Measurements from ENCODE around the gene HOXC12. TPM values are rescaled to one million over a fixed set of nuclear protein-coding genes. Genes with fewer than 3 reads are reported as not detected.

The HOXC12 gene
- total RNA-seq, 2 experiments from 2014 or later, result not detected

GRCh38 chr12:53993162-53994008, 38.7 kb downstream of the HOXC12 start:
- no peak overlapping the region for H2AFZ ChIP-seq (ENCODE audit: low read length)
- intact Hi-C loops (cut with micrococcal nuclease; ENCODE audit: unreplicated experiment), result no loop called here
- H3K4me1 ChIP-seq (ENCODE audit: insufficient read depth, low read length, poor library complexity, severe bottlenecking), result peaks cover 18% of the 10 kb centered on the region
- H3K4me3 ChIP-seq (ENCODE audit: low read depth, low read length, poor library complexity, severe bottlenecking), result no peak overlapping the region
- no peak overlapping the region for H3K4me2 ChIP-seq (ENCODE audit: low read length)
- no peaks in the 10 kb centered on the region for H3K9me3 ChIP-seq (ENCODE audit: low read length)
- H4K20me1 ChIP-seq (ENCODE audit: insufficient read depth, low read length), result no peaks in the 10 kb centered on the region
- CTCF ChIA-PET (ENCODE audit: unreplicated experiment), result no interaction called here
- H3K79me2 ChIP-seq (ENCODE audit: insufficient read depth, low read depth, low read length), result no peaks in the 10 kb centered on the region
- POLR2A ChIA-PET, result no interaction called here
- no TSS peak for BruUV-seq (replicated peaks)
- TF ChIP-seq EZH2phosphoT487 (IDR thresholded peaks at IDR 0.05; ENCODE audit: borderline replicate concordance, low read depth, low read length) (no peak), CTCF (conservative IDR thresholded peaks at IDR 0.05; ENCODE audit: low read length) (no peak)
- H3K9me2 ChIP-seq (ENCODE audit: insufficient read depth, low read length), result no peaks in the 10 kb centered on the region
- H3K36me3 ChIP-seq (ENCODE audit: insufficient read depth, low read length), result no peaks in the 10 kb centered on the region
- no peak overlapping the region for H3K27ac ChIP-seq (ENCODE audit: low read depth, low read length, poor library complexity, severe bottlenecking)
- DNase-seq (ENCODE audit: low spot score), result no peak

- ChIA-PET CTCF (ENCODE audit: unreplicated experiment) (no interaction called here), POLR2A (no interaction called here)
- Histone ChIP-seq H3K4me3 (ENCODE audit: low read depth, low read length, poor library complexity, severe bottlenecking) (no peak overlapping the region), H3K4me1 (ENCODE audit: insufficient read depth, low read length, poor library complexity, severe bottlenecking) (peaks cover 13% of the 10 kb centered on the region), H3K79me2 (ENCODE audit: insufficient read depth, low read depth, low read length) (no peaks in the 10 kb centered on the region), H3K9me2 (ENCODE audit: insufficient read depth, low read length) (no peaks in the 10 kb centered on the region), H3K4me2 (ENCODE audit: low read length) (no peak overlapping the region), H3K9me3 (ENCODE audit: low read length) (no peaks in the 10 kb centered on the region), H2AFZ (ENCODE audit: low read length) (no peak overlapping the region), H3K36me3 (ENCODE audit: insufficient read depth, low read length) (no peaks in the 10 kb centered on the region), H4K20me1 (ENCODE audit: insufficient read depth, low read length) (no peaks in the 10 kb centered on the region), H3K27ac (ENCODE audit: low read depth, low read length, poor library complexity, severe bottlenecking) (no peak overlapping the region)
- no TSS peak for BruUV-seq (replicated peaks)
- DNase-seq (ENCODE audit: low spot score), result no peak
- TF ChIP-seq EZH2phosphoT487 (IDR thresholded peaks at IDR 0.05; ENCODE audit: borderline replicate concordance, low read depth, low read length) (no peak), CTCF (conservative IDR thresholded peaks at IDR 0.05; ENCODE audit: low read length) (no peak)
- intact Hi-C loops (cut with micrococcal nuclease; ENCODE audit: unreplicated experiment), result no loop called here
These were observed 39.2 kb downstream of the HOXC12 start for GRCh38 chr12:53994009-53994263.

- CTCF ChIA-PET (ENCODE audit: unreplicated experiment), result no interaction called here
- POLR2A ChIA-PET, result no interaction called here
- Histone ChIP-seq H3K36me3 (ENCODE audit: insufficient read depth, low read length) (no peaks in the 10 kb centered on the region), H3K9me2 (ENCODE audit: insufficient read depth, low read length) (no peaks in the 10 kb centered on the region), H3K4me2 (ENCODE audit: low read length) (no peak overlapping the region), H3K4me1 (ENCODE audit: insufficient read depth, low read length, poor library complexity, severe bottlenecking) (peaks cover 8% of the 10 kb centered on the region), H3K79me2 (ENCODE audit: insufficient read depth, low read depth, low read length) (no peaks in the 10 kb centered on the region), H2AFZ (ENCODE audit: low read length) (no peak overlapping the region), H3K9me3 (ENCODE audit: low read length) (no peaks in the 10 kb centered on the region), H3K4me3 (ENCODE audit: low read depth, low read length, poor library complexity, severe bottlenecking) (no peak overlapping the region), H3K27ac (ENCODE audit: low read depth, low read length, poor library complexity, severe bottlenecking) (no peak overlapping the region), H4K20me1 (ENCODE audit: insufficient read depth, low read length) (no peaks in the 10 kb centered on the region)
- no peak for DNase-seq (ENCODE audit: low spot score)
- intact Hi-C loops (cut with micrococcal nuclease; ENCODE audit: unreplicated experiment), result no loop called here
- TF ChIP-seq EZH2phosphoT487 (IDR thresholded peaks at IDR 0.05; ENCODE audit: borderline replicate concordance, low read depth, low read length), result no peak
- TF ChIP-seq CTCF (conservative IDR thresholded peaks at IDR 0.05; ENCODE audit: low read length), result no peak
- no TSS peak for BruUV-seq (replicated peaks)
These were observed 39.7 kb downstream of the HOXC12 start for GRCh38 chr12:53994264-53995001.

All from OCI-LY7 (cell line).